ENCODE measurements around the gene RARB.

RARB gene

GRCh38 chr3:25495726-25496253, 67.7 kb downstream of the RARB start:
- TF ChIP-seq CTCF (IDR thresholded peaks at IDR 0.05; ENCODE audit: low read depth, low read length) (no peak), EZH2phosphoT487 (IDR thresholded peaks at IDR 0.05; ENCODE audit: low read depth) (no peak)
- H3K27ac ChIP-seq (ENCODE audit: low read length), result no peak overlapping the region
- H3K4me1 ChIP-seq (ENCODE audit: low read length), result no peaks in the 10 kb centered on the region
- no peaks in the 10 kb centered on the region for H3K27me3 ChIP-seq (ENCODE audit: low read depth, low read length)
- H3K9ac ChIP-seq (ENCODE audit: low read length), result no peak overlapping the region
- H3K9me3 ChIP-seq (ENCODE audit: insufficient read depth, low read length), result 0 out of 2 replicates have a peak, but pooled peaks cover 7% of the 10 kb centered on the region
- no peaks in the 10 kb centered on the region for H3K79me2 ChIP-seq (ENCODE audit: low read length)
- no peak overlapping the region for H3K4me3 ChIP-seq (ENCODE audit: low read length)
- H2AFZ ChIP-seq (ENCODE audit: low read depth, low read length), result no peak overlapping the region
- no peaks in the 10 kb centered on the region for H4K20me1 ChIP-seq (ENCODE audit: insufficient read depth, low read length)
- H3K36me3 ChIP-seq (replicated peaks; ENCODE audit: low read depth, low read length), result no peaks in the 10 kb centered on the region
- H3K4me2 ChIP-seq (ENCODE audit: low read length), result no peak overlapping the region

- Histone ChIP-seq H3K79me2 (ENCODE audit: low read length) (no peaks in the 10 kb centered on the region), H4K20me1 (ENCODE audit: insufficient read depth, low read length) (no peaks in the 10 kb centered on the region), H3K4me3 (ENCODE audit: low read length) (no peak overlapping the region), H2AFZ (ENCODE audit: low read depth, low read length) (no peak overlapping the region), H3K4me2 (ENCODE audit: low read length) (no peak overlapping the region), H3K9me3 (ENCODE audit: insufficient read depth, low read length) (0 out of 2 replicates have a peak, but pooled peaks cover 7% of the 10 kb centered on the region), H3K27me3 (ENCODE audit: low read depth, low read length) (peaks cover 3% of the 10 kb centered on the region; the same call in 1 of the 2 replicates), H3K27ac (ENCODE audit: low read length) (no peak overlapping the region), H3K9ac (ENCODE audit: low read length) (no peak overlapping the region), H3K36me3 (replicated peaks; ENCODE audit: low read depth, low read length) (no peaks in the 10 kb centered on the region), H3K4me1 (ENCODE audit: low read length) (no peaks in the 10 kb centered on the region)
- TF ChIP-seq EZH2phosphoT487 (IDR thresholded peaks at IDR 0.05; ENCODE audit: low read depth), result no peak
- no peak for TF ChIP-seq CTCF (IDR thresholded peaks at IDR 0.05; ENCODE audit: low read depth, low read length)
Observed at GRCh38 chr3:25497096-25497495, 69.0 kb downstream of the RARB start.

DNA sequence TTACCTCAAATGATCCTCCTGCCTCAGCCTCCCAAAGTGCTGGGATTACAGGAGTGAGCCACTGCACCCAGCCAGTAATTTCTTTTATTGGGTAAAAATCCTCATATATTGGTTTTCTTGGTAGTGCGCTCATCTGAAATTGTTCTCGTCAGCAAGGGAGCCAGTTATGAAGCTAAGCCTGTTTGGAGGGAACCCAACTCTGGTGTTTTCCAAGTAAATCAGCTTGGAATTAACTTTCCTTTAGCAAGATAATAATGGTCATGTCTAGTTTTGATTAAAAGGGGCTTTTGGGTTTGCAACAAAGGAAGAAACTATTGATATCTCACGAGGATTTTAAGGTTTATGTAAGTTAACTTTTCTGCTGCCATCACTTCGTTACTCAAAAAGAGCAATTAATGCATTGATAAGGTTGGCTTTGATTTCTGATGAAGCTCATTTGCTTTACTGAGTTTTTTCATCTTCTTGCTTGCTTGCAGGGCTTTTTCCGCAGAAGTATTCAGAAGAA, 72.7 kb downstream of the RARB start:
- Histone ChIP-seq H3K4me3 (ENCODE audit: low read length) (no peak overlapping the region), H3K79me2 (ENCODE audit: low read length) (no peaks in the 10 kb centered on the region), H3K9ac (ENCODE audit: low read length) (no peak overlapping the region), H3K4me2 (ENCODE audit: low read length) (no peak overlapping the region), H3K4me1 (ENCODE audit: low read length) (no peaks in the 10 kb centered on the region), H2AFZ (ENCODE audit: low read depth, low read length) (no peak overlapping the region), H3K27ac (ENCODE audit: low read length) (no peak overlapping the region), H4K20me1 (ENCODE audit: insufficient read depth, low read length) (no peaks in the 10 kb centered on the region), H3K27me3 (ENCODE audit: low read depth, low read length) (peaks cover 3% of the 10 kb centered on the region; the same call in 1 of the 2 replicates), H3K9me3 (ENCODE audit: insufficient read depth, low read length) (no peaks in the 10 kb centered on the region), H3K36me3 (replicated peaks; ENCODE audit: low read depth, low read length) (no peaks in the 10 kb centered on the region)
- TF ChIP-seq EZH2phosphoT487 (IDR thresholded peaks at IDR 0.05; ENCODE audit: low read depth) (no peak), CTCF (IDR thresholded peaks at IDR 0.05; ENCODE audit: low read depth, low read length) (no peak)

DNA sequence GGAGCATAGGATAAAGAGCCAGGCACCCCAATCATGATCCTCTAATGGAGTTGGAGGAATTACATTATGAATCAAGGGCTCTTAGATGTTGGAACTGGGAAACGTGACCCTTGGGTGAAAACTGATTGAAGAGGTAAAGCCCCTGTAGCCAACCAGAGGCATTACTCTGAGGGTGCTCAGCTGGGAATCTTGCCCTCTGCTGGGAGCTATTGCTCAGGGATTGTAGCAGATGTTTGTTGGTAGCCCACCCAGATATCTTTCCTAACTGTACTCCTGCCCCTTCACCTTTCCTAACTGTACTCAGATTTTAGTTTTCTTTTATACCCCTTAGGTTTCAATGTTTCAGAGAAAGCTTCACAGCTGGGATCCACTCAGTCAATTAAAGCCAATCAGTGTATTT, 74.2 kb downstream of the RARB start:
- Histone ChIP-seq H3K27me3 (ENCODE audit: low read depth, low read length) (peaks cover 3% of the 10 kb centered on the region; the same call in 1 of the 2 replicates), H3K4me2 (ENCODE audit: low read length) (no peak overlapping the region), H3K79me2 (ENCODE audit: low read length) (no peaks in the 10 kb centered on the region), H3K4me1 (ENCODE audit: low read length) (no peaks in the 10 kb centered on the region), H3K4me3 (ENCODE audit: low read length) (no peak overlapping the region), H4K20me1 (ENCODE audit: insufficient read depth, low read length) (no peaks in the 10 kb centered on the region), H3K9me3 (ENCODE audit: insufficient read depth, low read length) (no peaks in the 10 kb centered on the region), H3K9ac (ENCODE audit: low read length) (no peak overlapping the region), H3K27ac (ENCODE audit: low read length) (no peak overlapping the region), H3K36me3 (replicated peaks; ENCODE audit: low read depth, low read length) (no peaks in the 10 kb centered on the region), H2AFZ (ENCODE audit: low read depth, low read length) (no peak overlapping the region)
- no peak for TF ChIP-seq EZH2phosphoT487 (IDR thresholded peaks at IDR 0.05; ENCODE audit: low read depth)
- no peak for TF ChIP-seq CTCF (IDR thresholded peaks at IDR 0.05; ENCODE audit: low read depth, low read length)
